AG04449 (cell line): ENCODE measurements around the gene PREX1.

Experiments
- CTCF ChIA-PET: fragments of 350-600 bp; formaldehyde crosslinking; extraction: SDS; loops from one replicate; lab custom pipeline; 2021; ENCODE audit warnings: antibody characterized with exemption; lab: Yijun Ruan, JAX
- POLR2A ChIA-PET: fragments of 400-600, 350-600 bp; formaldehyde crosslinking; extraction: SDS; loops from one replicate; lab custom pipeline; 2020; ENCODE audit warnings: antibody characterized with exemption, inconsistent platforms; lab: Yijun Ruan, JAX
- DNase-seq: peaks from one replicate; pipeline ENCODE4 v3.0.0-alpha.2; 2010; ENCODE audit warnings: low read depth, low spot score
- H3K4me3 ChIP-seq: 2 replicates; pipeline ENCODE4 v1.5.1; 2011; ENCODE audit warnings: low read depth, mild to moderate bottlenecking, control low read depth, low read length
- TF ChIP-seq, protein P1 (sequence below): IDR thresholded peaks from one replicate; pipeline ENCODE4 v1.5.1; 2011; ENCODE audit warnings: mild to moderate bottlenecking, moderate library complexity, low read length, control low read depth, inconsistent platforms; ENCODE audit not compliant: insufficient read depth; ENCODE audit errors: missing control alignments

Gene PREX1

DNA sequence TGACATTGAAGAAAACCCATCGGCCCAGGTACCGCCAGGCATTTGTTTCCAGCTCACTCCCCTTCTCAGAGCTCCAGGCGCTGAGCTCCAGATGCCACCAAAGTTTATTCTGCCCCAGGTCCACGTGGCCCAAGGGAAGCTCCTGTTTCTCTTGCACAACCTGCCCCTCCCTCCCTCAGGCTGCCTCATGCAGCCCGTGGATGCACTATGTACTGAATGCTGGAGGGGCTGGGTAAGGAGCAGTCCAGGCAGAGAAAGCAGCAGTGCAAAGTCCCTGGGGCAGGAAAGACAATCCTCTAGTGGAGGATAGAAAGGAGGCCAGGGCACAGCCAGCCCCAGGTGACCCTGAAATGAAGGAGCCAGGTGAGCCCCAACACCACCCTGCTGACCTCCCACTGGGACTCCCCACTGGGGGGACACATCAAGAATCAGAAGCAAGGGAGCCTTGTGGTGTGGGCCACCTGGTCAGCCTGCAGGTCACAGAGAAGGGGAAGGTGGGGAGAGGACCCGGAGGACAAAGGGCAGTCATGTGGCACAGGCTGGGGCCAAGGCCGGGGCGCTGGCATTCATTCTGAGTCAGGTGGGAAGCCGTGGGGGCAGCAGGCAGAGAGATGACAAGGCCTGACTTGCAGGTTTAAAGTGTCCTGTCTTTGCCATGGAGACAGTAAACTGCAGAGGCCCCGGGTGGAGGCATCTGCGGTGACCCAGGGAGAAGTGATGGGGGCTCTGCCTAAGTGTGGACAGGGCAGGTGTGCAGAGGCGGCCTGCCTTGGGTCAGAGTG is 230.1 kb downstream of the PREX1 start:
- H3K4me3 ChIP-seq: no peak overlapping the region
- CTCF ChIA-PET: no interaction called here
- POLR2A ChIA-PET: no interaction called here
- TF ChIP-seq, protein P1, sequence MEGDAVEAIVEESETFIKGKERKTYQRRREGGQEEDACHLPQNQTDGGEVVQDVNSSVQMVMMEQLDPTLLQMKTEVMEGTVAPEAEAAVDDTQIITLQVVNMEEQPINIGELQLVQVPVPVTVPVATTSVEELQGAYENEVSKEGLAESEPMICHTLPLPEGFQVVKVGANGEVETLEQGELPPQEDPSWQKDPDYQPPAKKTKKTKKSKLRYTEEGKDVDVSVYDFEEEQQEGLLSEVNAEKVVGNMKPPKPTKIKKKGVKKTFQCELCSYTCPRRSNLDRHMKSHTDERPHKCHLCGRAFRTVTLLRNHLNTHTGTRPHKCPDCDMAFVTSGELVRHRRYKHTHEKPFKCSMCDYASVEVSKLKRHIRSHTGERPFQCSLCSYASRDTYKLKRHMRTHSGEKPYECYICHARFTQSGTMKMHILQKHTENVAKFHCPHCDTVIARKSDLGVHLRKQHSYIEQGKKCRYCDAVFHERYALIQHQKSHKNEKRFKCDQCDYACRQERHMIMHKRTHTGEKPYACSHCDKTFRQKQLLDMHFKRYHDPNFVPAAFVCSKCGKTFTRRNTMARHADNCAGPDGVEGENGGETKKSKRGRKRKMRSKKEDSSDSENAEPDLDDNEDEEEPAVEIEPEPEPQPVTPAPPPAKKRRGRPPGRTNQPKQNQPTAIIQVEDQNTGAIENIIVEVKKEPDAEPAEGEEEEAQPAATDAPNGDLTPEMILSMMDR: no peak
- DNase-seq: no peak

- POLR2A ChIA-PET: no interaction called here
- CTCF ChIA-PET: interaction anchor here (1.7 kb wide), 1 partner anchor 24 kb away, joined by 7 read pairs; no protein-coding TSS in a partner anchor
- no peak for DNase-seq
- H3K4me3 ChIP-seq: no peak overlapping the region
- TF ChIP-seq, protein P1: no peak
These were observed 231.4 kb downstream of the PREX1 start for GRCh38 chr20:48596334-48596898.

GRCh38 chr20:48595495-48596333 is 232.1 kb downstream of the PREX1 start:
- POLR2A ChIA-PET: no interaction called here
- DNase-seq: no peak
- H3K4me3 ChIP-seq: no peak overlapping the region
- TF ChIP-seq, protein P1: no peak
- CTCF ChIA-PET: interaction anchor here (1.7 kb wide), 1 partner anchor 25 kb away, joined by 7 read pairs; no protein-coding TSS in a partner anchor

DNA sequence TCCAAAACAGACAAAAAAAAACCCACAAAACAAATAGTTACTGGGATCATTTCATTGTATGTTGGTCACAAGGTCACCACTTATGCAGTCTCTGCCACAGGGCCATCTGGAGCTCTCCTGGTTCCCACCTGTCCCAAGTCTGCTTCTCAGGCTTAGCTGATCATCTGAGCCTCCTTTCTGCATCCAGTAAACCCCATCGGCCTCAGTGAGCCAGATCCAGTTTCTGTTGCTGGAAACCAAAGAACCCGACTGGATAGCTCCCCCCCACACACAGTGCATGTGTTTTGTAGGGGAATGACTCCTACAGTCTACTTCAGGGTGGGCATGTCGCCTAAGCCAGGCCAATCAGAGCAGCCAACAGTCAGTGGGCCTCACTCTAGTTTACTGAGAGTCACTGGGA is 233.3 kb downstream of the PREX1 start:
- CTCF ChIA-PET: interaction anchor here (1.4 kb wide), 1 partner anchor 26 kb away, joined by 6 read pairs; no protein-coding TSS in a partner anchor
- no peak for DNase-seq

GRCh38 chr20:48592107-48592940 is 235.5 kb downstream of the PREX1 start:
- TF ChIP-seq, protein P1: no peak
- DNase-seq: no peak
- ChIA-PET CTCF (interaction anchor here (0.6 to 1.4 kb wide), 2 partner anchors 28 to 724 kb away, joined by 3 to 4 read pairs; no protein-coding TSS in a partner anchor), POLR2A (no interaction called here)
- no peak overlapping the region for H3K4me3 ChIP-seq

More for the DNA sequence above, 233.3 kb downstream of the PREX1 start:
- POLR2A ChIA-PET: no interaction called here
- no peak overlapping the region for H3K4me3 ChIP-seq
- TF ChIP-seq, protein P1: no peak
